ENCODE results near the gene ARSB. TPM values are rescaled to one million over a fixed set of nuclear protein-coding genes. Genes with fewer than 3 reads are reported as not detected.

The ARSB gene
- total and polyA plus RNA-seq, 9 donors: 3.1 to 10.6 (median 7.6) TPM

DNA sequence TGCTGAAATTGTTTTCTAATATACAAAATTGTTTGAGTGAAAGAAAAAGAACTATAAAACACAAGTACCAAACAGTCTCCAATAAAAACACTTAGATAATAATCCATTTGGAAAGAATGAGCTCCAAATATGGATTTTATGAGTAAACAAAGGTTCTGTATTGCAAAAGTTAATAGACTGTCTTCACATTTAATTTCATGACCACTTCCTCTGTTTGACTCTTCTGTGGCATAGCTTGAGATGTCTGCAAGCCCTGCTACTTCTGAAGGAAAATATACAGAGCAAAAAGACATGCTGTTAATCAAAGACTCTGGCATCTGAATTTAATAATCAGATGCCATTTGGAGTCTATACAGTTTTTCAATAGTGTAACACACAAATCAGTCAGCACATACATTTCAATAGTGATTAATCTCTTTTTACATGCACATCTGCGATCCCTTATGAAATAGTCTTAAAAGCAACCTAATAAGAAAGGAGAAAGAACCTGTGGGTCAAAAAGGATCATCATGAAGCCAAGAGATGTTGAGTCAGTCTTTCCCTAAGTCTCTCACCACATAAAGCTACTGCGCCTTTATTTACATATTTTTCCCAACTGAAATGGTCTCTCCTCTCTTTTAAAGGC, 171.1 kb downstream of the ARSB start:
- no peak for TF ChIP-seq POLR2A (IDR thresholded peaks at IDR 0.05)
- no peak for TF ChIP-seq EP300 (IDR thresholded peaks at IDR 0.05)
- no peak overlapping the region for H3K4me3 ChIP-seq
- no peaks in the 10 kb centered on the region for H3K27me3 ChIP-seq
- intact Hi-C loops (cut with DNase I): no loop called here
- H3K36me3 ChIP-seq: no peaks in the 10 kb centered on the region
- DNase-seq: no peak
- peaks cover 4% of the 10 kb centered on the region for H3K4me1 ChIP-seq (ENCODE audit: insufficient read depth)
- WGBS, 3 donors: 77 to 88% (median 84%) methylated on average over 2 of the region's 2 CpGs
- no peaks in the 10 kb centered on the region for H3K9me3 ChIP-seq
- H3K27ac ChIP-seq: no peak overlapping the region

GRCh38 chr5:78813286-78813685, 171.8 kb downstream of the ARSB start:
- Histone ChIP-seq H3K36me3 (no peaks in the 10 kb centered on the region), H3K9me3 (no peaks in the 10 kb centered on the region), H3K27ac (no peak overlapping the region), H3K4me1 (ENCODE audit: insufficient read depth) (peaks cover 4% of the 10 kb centered on the region), H3K4me3 (no peak overlapping the region), H3K27me3 (no peaks in the 10 kb centered on the region)
- 94 to 100% (median 98%) methylated on average over 1 of the region's 1 CpG for WGBS, 3 donors
- TF ChIP-seq EP300 (IDR thresholded peaks at IDR 0.05): no peak
- no peak for TF ChIP-seq POLR2A (IDR thresholded peaks at IDR 0.05)
- no peak for TF ChIP-seq CTCF (IDR thresholded peaks at IDR 0.05)
- no peak for DNase-seq
- intact Hi-C loops (cut with DNase I): no loop called here

- Histone ChIP-seq H3K4me3 (no peak overlapping the region), H3K27me3 (no peaks in the 10 kb centered on the region), H3K27ac (no peak overlapping the region), H3K9me3 (no peaks in the 10 kb centered on the region), H3K4me1 (ENCODE audit: insufficient read depth) (peaks cover 4% of the 10 kb centered on the region), H3K36me3 (no peaks in the 10 kb centered on the region)
- 94 to 100% (median 96%) methylated on average over 1 of the region's 1 CpG for WGBS, 3 donors
- TF ChIP-seq CTCF (IDR thresholded peaks at IDR 0.05) (no peak), POLR2A (IDR thresholded peaks at IDR 0.05) (no peak), EP300 (IDR thresholded peaks at IDR 0.05) (no peak)
- DNase-seq: no peak
- intact Hi-C loops (cut with DNase I): no loop called here
Measured at GRCh38 chr5:78811866-78812265, 173.2 kb downstream of the ARSB start.

DNA sequence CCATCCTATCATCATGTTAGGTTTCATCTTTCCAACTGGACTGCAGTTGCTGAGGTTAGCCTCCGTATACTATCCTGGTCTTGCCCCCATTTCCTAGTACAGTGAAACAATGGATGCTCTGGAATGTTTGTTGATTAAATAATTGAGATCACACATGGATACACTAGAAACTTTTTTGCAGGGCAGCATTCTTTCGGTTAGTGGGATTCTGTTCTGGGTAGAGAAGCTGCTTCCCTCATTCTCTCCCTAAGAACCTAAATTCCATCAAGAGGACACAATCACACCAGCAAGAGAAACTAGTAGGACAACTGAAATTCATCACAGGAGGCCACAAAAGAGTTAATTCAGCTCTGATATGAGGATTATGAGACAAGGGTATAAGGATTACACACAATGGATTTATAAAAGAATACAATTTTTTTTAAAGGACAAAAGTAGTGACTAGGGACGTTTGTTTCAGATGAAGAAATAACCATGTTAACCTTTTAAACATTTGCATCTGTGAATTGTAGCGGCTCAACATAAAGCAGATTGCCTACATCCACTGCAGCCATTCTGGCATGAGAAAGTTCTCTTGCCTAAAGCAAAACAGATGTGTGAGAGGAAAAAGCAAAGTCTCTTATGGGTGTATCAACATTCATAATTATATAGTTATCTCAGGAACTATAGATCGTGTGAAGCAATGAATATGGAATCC, 173.8 kb downstream of the ARSB start:
- no peak for DNase-seq
- Histone ChIP-seq H3K27ac (no peak overlapping the region), H3K4me1 (ENCODE audit: insufficient read depth) (peaks cover 7% of the 10 kb centered on the region), H3K27me3 (no peaks in the 10 kb centered on the region), H3K4me3 (no peak overlapping the region), H3K36me3 (no peaks in the 10 kb centered on the region), H3K9me3 (no peaks in the 10 kb centered on the region)
- TF ChIP-seq POLR2A (IDR thresholded peaks at IDR 0.05) (no peak), EP300 (IDR thresholded peaks at IDR 0.05) (no peak), CTCF (IDR thresholded peaks at IDR 0.05) (no peak)
- intact Hi-C loops (cut with DNase I): no loop called here
- WGBS, 3 donors: 72 to 80% (median 76%) methylated on average over 5 of the region's 5 CpGs
